Pancreas (tissue), 10 donors: ENCODE results near the gene CUX1. TPM values are rescaled to one million over a fixed set of nuclear protein-coding genes. Genes with fewer than 3 reads are reported as not detected.

ENCODE experiments used
- ATAC-seq, 4 donors: fragments of 200-7000 bp; cut with Tn5 transposase; one replicate each; pipeline versions ENCODE4 v1.8.0 to v1.9.1; 2020; ENCODE audit warnings: mild to moderate bottlenecking in 4 of 4, moderate library complexity in 4 of 4
- DNase-seq, 6 donors: peaks; one replicate each; pipeline ENCODE4 v3.0.0-alpha.2; 2020
- FAIRE-seq: peaks from 2 replicates; lab custom pipeline; 2012; peaks lifted over from hg19 to GRCh38; lab: Jason Lieb, UNC
- H3K27ac ChIP-seq, 4 donors: fragments of 200-600 bp; sonication (generic); 1 replicate in 3 of 4; 2 replicates in 1 of 4; pipeline versions ENCODE4 v1.5.0 to v1.8.0; 2020
- H3K27me3 ChIP-seq, 4 donors: fragments of 200-600 bp; one replicate each; pipeline ENCODE4 v1.8.0; 2021
- H3K36me3 ChIP-seq, 3 donors: fragments of 200-600 bp; sonication (generic) in 1 of 3; one replicate each; pipeline versions ENCODE4 v1.5.0 to v1.8.0; 2020 to 2021
- H3K4me1 ChIP-seq, 3 donors: fragments of 200-600 bp; one replicate each; pipeline ENCODE4 v1.8.0; 2021
- H3K4me3 ChIP-seq, 4 donors: fragments of 200-600 bp; sonication (generic) in 2 of 4; one replicate each; pipeline versions ENCODE4 v1.5.0 to v1.8.0; 2020 to 2021
- H3K9me3 ChIP-seq, 4 donors: fragments of 200-600 bp; one replicate each; pipeline ENCODE4 v1.8.0; 2021
- CTCF ChIP-seq, 4 donors: fragments of 200-600 bp; sonication (generic) in 3 of 4; IDR thresholded peaks; one replicate each; pipeline versions ENCODE4 v1.5.0 to v1.8.0; 2021; ENCODE audit warnings: antibody characterized with exemption in 4 of 4
- WGBS, 2 donors: extraction: QIAGEN DNeasy Blood & Tissue Kit; methylation state at CpG; one replicate each; pipeline ENCODE4 v1.1.7; 2013; 5-methylcytosine and 5-hydroxymethylcytosine counted together
- intact Hi-C, 3 donors: fragments of 100-400 bp; cut with DNase I; formaldehyde crosslinking; loops; one replicate each; pipeline versions ENCODE4 v1.11.1 to v1.14.2; 2022
- polyA plus RNA-seq, 2 donors: library from polyadenylated mRNA; stranded (reverse); fragments of 200-250 nt; gene quantifications; one replicate each; pipeline ENCODE4 v1.2.3, GENCODE V29; 2013
- total RNA-seq, 6 donors: library from RNA; stranded (reverse); fragmentation: NEBNext Ultra II Directional in 4 of 6; extraction: Animal tissue kit (Norgen Biotek cat#: 25700) in 4 of 6; gene quantifications; one replicate each; pipeline versions ENCODE4 v1.2.1 to v1.2.4, GENCODE V29; 2021 to 2023
- donor health status: healthy with polysubstance abuse.
- donor health status: DM: no; HTN: no; CAD: no; lungs with moderate emphysema.
- donor health status: DM: no; HTN: no; CAD: no.
- donor health status: control.
- donor health status: control.
- donor health status: Bipolar disorder and iron deficiency.
- donor health status: DM: yes; HTN: yes; CAD: no.
- donor health status: DM: no; HTN: no; CAD: no.
- donor health status: DM: no; HTN: no; CAD: no.
- donor health status: DM: yes; HTN: yes; CAD: no.

The CUX1 gene
- total and polyA plus RNA-seq, 8 donors = 18.9 to 61.2 (median 45.1) TPM

- Histone ChIP-seq H3K9me3 (no peaks in the 10 kb centered on the region), H3K27ac (no peak overlapping the region), H3K27me3 (no peaks in the 10 kb centered on the region), H3K4me3 (no peak overlapping the region), H3K4me1 (no peaks in the 10 kb centered on the region), H3K36me3 (peaks cover 3 to 50% (median 4%) of the 10 kb centered on the region in 3 donors)
- WGBS, 2 donors = 89 to 91% methylated on average over 6 of the region's 6 CpGs
- intact Hi-C loops = no loop called here
- TF ChIP-seq CTCF (IDR thresholded peaks at IDR 0.05) = no peak
- ATAC-seq (no peak), DNase-seq (no peak), FAIRE-seq (no peak)
Measured at GRCh38 chr7:102202556-102202955, 385.1 kb downstream of the CUX1 start.

GRCh38 chr7:102203218-102203617 lies 385.8 kb downstream of the CUX1 start:
- WGBS, 2 donors = 89 to 91% methylated on average over 12 of the region's 12 CpGs
- Histone ChIP-seq H3K4me3 (no peak overlapping the region), H3K27ac (no peak overlapping the region), H3K9me3 (no peaks in the 10 kb centered on the region), H3K36me3 (peaks cover 3 to 48% (median 4%) of the 10 kb centered on the region in 3 donors), H3K27me3 (no peaks in the 10 kb centered on the region), H3K4me1 (no peaks in the 10 kb centered on the region)
- TF ChIP-seq CTCF (IDR thresholded peaks at IDR 0.05) = no peak
- DNase-seq (no peak), ATAC-seq (no peak), FAIRE-seq (no peak)
- intact Hi-C loops = no loop called here

GRCh38 chr7:102204212-102204611 lies 386.8 kb downstream of the CUX1 start:
- no peak for DNase-seq
- peaks cover 3 to 52% (median 4%) of the 10 kb centered on the region in 3 donors for H3K36me3 ChIP-seq
- intact Hi-C loops = no loop called here

GRCh38 chr7:102205915-102206314 lies 388.5 kb downstream of the CUX1 start:
- no peak for TF ChIP-seq CTCF (IDR thresholded peaks at IDR 0.05)
- Histone ChIP-seq H3K27me3 (no peaks in the 10 kb centered on the region), H3K36me3 (peaks cover 3 to 45% (median 4%) of the 10 kb centered on the region in 3 donors), H3K9me3 (no peaks in the 10 kb centered on the region), H3K4me3 (no peak overlapping the region), H3K27ac (no peak overlapping the region), H3K4me1 (no peaks in the 10 kb centered on the region)
- intact Hi-C loops = no loop called here
- WGBS, 2 donors = 95% methylated on average over 15 of the region's 15 CpGs
- ATAC-seq (no peak), DNase-seq (no peak), FAIRE-seq (no peak)

More at GRCh38 chr7:102204212-102204611, 386.8 kb downstream of the CUX1 start:
- no peaks in the 10 kb centered on the region for H3K27me3 ChIP-seq
- no peaks in the 10 kb centered on the region for H3K9me3 ChIP-seq
- WGBS, 2 donors = 95 to 97% methylated on average over 16 of the region's 16 CpGs
- FAIRE-seq (no peak), ATAC-seq (no peak)
- H3K27ac ChIP-seq = no peak overlapping the region
- TF ChIP-seq CTCF (IDR thresholded peaks at IDR 0.05) = no peak
- H3K4me1 ChIP-seq = no peaks in the 10 kb centered on the region
- no peak overlapping the region for H3K4me3 ChIP-seq

- Histone ChIP-seq H3K27me3 (no peaks in the 10 kb centered on the region), H3K27ac (no peak overlapping the region), H3K36me3 (peaks cover 3 to 26% (median 4%) of the 10 kb centered on the region in 3 donors), H3K4me1 (no peaks in the 10 kb centered on the region), H3K9me3 (no peaks in the 10 kb centered on the region), H3K4me3 (no peak overlapping the region)
- no peak for TF ChIP-seq CTCF (IDR thresholded peaks at IDR 0.05)
- ATAC-seq = peak in 3 of 4 donors; percentile 39 to 86 (median 78)
- FAIRE-seq = no peak
- WGBS, 2 donors = 78 to 84% methylated on average over 14 of the region's 14 CpGs
- DNase-seq = no peak
- intact Hi-C loops = no loop called here
Measured at GRCh38 chr7:102208826-102209225, 391.4 kb downstream of the CUX1 start.
